ENCODE results near the gene C2CD2.

C2CD2 gene

GRCh38 chr21:41848533-41848932 lies 105.3 kb downstream of the C2CD2 start:
- no peak overlapping the region for H3K4me3 ChIP-seq (ENCODE audit: low read length)
- TF ChIP-seq ZNF274 (IDR thresholded peaks at IDR 0.05; ENCODE audit: low read depth, low read length) = no peak

GRCh38 chr21:41847066-41847804 lies 106.6 kb downstream of the C2CD2 start:
- H3K4me3 ChIP-seq (ENCODE audit: low read length) = no peak overlapping the region
- TF ChIP-seq ZNF274 (IDR thresholded peaks at IDR 0.05; ENCODE audit: low read depth, low read length) = no peak

DNA sequence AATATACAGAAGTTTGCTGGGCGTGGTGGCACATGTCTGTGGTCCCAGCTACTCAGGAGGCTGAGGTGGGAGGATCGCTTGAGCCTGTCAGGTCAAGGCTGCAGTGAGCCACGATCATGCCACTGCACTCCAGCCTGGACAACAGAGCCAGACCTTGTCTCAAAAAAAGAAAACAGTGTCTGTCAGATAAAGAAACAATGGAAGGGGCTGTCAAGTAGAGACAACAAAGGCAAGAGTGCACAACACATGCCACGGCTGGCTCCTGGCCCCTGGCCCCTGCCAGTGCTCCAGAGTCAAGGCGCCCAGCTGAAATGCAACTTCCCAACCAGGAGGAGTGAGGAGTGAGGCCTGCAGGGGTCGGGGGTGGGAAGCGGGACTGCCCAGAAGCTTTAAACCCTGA lies 107.3 kb downstream of the C2CD2 start:
- no peak for TF ChIP-seq ZNF274 (IDR thresholded peaks at IDR 0.05; ENCODE audit: low read depth, low read length)
- no peak overlapping the region for H3K4me3 ChIP-seq (ENCODE audit: low read length)

DNA sequence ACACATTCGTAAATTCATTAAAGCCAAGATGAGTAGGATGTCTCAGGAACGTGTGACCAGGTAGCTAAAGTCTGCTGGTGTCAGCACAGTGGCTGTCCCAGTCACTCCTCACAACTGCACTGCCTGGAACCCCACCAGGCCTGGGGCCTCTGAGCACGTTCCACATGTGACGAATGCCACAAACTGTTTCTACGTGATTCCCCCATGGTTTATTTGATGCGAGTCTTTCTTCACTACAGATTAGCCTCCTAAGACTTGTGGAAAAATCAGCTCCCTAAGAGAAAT lies 107.8 kb downstream of the C2CD2 start:
- H3K4me3 ChIP-seq (ENCODE audit: low read length) = no peak overlapping the region
- no peak for TF ChIP-seq ZNF274 (IDR thresholded peaks at IDR 0.05; ENCODE audit: low read depth, low read length)

GRCh38 chr21:41845310-41846032 lies 108.3 kb downstream of the C2CD2 start:
- no peak for TF ChIP-seq ZNF274 (IDR thresholded peaks at IDR 0.05; ENCODE audit: low read depth, low read length)
- no peak overlapping the region for H3K4me3 ChIP-seq (ENCODE audit: low read length)

- H3K4me3 ChIP-seq (ENCODE audit: low read length) = no peak overlapping the region
- no peak for TF ChIP-seq ZNF274 (IDR thresholded peaks at IDR 0.05; ENCODE audit: low read depth, low read length)
Observed at GRCh38 chr21:41843584-41843983, 110.2 kb downstream of the C2CD2 start.

- TF ChIP-seq ZNF274 (IDR thresholded peaks at IDR 0.05; ENCODE audit: low read depth, low read length) = no peak
- H3K4me3 ChIP-seq (ENCODE audit: low read length) = no peak overlapping the region
Observed at GRCh38 chr21:41840880-41841279, 112.9 kb downstream of the C2CD2 start.

DNA sequence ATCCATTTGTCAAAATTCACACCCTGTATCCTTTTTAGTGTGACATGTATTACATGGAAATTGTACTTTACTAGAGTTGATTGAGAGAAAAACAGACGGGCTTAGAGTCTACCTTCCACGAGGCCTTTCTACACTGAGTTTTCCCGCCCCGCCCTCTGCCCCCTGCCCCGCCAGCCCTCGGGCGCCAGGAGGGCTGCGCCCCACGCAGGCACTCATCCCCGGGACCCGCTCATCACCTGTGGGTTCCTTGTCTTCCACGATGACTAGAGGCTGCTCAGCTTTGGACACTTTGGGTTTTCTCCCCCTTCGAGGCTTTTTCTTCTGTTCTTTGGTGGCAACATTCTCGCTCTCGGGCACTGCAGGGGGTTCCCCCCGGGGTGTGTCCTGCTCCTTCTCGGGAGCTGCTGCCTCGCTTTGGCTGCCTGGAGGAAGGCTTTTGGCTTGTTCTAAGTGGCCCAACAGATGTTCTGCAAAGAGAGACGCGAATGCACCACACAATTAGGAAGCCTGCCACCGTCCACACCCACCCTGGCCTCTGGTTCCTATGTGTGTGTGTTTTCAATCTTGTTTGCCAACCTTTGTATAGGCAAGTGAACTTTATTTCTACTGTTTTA lies 114.3 kb downstream of the C2CD2 start:
- no peak for TF ChIP-seq ZNF274 (IDR thresholded peaks at IDR 0.05; ENCODE audit: low read depth, low read length)

DNA sequence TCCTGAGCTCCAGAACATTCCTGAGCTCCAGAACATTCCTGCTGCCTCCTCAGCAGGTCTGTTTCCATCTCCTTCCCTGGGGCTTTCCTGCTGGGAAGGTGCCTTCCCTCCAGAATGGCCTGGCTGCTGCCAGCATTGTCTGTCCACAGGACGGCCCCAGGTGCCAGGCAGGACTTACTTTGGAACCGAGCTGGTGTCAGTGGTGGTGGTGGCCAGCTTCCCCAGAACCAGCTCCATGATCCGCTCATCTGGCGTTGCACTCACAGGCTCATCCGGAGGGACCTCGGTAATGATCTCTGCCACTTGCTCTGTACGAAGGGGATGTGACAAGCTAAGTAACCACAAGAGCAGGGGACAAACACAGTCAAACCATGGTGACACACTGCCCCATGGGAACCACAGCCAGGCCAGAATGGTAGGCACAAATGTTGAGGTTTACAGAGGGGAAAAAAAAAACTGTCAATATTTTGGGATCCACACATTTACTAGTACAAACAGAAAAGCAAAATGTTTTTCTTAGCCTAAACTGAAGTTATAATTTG lies 116.0 kb downstream of the C2CD2 start:
- H3K4me3 ChIP-seq (ENCODE audit: low read length) = no peak overlapping the region
- TF ChIP-seq ZNF274 (IDR thresholded peaks at IDR 0.05; ENCODE audit: low read depth, low read length) = no peak

More for the DNA sequence above, 114.3 kb downstream of the C2CD2 start:
- H3K4me3 ChIP-seq (ENCODE audit: low read length) = no peak overlapping the region

DNA sequence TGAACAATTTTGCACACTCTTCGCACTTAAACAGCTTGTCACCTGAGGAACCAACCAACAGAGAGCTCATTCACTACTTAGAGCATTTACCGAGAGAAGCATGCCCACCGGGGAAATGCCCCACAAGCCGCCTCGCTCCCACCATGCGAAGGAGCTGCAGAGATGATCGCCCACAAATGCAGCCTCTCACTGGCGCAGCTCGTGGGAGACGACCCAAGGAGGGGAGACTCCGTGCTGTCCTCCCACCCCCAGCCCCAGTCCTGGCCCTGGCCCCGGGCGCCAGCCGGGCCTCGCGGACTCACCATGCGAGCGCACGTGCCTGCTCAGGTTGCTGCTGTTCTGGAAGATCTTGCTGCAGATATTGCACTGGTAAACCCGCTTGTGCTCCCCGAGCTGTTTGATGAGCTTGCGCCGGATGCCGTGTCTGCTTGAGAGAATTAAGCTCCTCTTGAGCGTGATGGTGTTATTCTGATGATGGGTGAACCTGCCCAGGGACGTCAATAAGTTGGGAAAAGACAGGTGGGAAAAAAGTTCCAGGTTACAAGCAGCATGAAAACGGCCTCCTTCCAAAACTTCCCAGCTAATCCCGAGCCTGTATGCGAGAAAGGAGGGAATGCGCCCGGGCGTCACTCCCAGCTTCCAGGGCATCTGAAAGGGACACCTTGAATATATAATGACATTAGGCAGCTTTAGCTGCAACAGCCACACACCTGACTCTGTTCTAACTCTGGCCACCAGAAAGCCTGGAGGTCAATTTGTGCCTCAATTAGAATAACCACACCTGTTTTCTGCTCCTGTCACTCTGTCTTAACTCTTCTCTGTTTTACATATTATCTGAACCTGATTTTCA lies 117.4 kb downstream of the C2CD2 start:
- no peak for TF ChIP-seq ZNF274 (IDR thresholded peaks at IDR 0.05; ENCODE audit: low read depth, low read length)
- H3K4me3 ChIP-seq (ENCODE audit: low read length) = no peak overlapping the region

DNA sequence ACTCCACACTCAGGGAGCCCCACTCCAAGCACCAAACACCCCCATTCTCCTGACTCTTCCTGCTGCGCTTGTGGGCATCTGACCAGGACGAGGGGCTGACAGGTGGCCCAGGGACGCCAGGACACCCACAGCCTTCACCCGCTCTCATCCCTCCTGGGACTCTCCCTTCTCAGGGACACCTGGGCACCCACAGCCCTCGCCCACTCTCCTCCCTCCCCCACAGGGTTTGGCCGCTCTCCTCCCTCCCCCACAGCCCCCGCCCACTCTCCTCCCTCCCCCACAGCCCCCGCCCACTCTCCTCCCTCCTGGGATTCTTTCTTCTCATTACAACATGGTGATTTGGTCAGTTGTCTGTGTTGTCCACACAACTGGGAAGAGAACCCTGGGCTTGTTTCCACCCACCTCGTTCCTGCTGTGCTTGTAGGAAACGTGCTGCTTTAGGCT lies 118.1 kb downstream of the C2CD2 start:
- TF ChIP-seq ZNF274 (IDR thresholded peaks at IDR 0.05; ENCODE audit: low read depth, low read length) = no peak
- no peak overlapping the region for H3K4me3 ChIP-seq (ENCODE audit: low read length)
